ENCODE measurements around the gene EBPL.

DNA sequence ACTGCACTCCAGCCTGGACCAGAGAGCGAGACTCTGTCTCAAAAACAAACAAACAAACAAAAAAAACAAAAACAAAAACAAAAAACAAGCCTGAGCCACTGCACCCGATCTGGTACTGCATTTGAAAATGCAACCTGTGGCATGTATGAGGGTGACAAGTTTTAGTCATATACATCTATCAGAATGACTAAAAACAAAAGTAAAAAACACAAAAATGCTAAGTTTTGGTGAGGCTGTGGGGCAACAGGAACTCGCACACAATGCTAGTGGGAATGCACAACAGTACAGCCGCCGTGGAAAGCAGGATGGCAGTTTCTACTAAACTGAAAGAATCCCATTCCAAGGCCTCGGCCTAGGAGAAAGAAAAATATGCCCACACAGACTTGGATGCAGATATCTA lies 7.8 kb downstream of the EBPL start:
- TF ChIP-seq, protein P1, sequence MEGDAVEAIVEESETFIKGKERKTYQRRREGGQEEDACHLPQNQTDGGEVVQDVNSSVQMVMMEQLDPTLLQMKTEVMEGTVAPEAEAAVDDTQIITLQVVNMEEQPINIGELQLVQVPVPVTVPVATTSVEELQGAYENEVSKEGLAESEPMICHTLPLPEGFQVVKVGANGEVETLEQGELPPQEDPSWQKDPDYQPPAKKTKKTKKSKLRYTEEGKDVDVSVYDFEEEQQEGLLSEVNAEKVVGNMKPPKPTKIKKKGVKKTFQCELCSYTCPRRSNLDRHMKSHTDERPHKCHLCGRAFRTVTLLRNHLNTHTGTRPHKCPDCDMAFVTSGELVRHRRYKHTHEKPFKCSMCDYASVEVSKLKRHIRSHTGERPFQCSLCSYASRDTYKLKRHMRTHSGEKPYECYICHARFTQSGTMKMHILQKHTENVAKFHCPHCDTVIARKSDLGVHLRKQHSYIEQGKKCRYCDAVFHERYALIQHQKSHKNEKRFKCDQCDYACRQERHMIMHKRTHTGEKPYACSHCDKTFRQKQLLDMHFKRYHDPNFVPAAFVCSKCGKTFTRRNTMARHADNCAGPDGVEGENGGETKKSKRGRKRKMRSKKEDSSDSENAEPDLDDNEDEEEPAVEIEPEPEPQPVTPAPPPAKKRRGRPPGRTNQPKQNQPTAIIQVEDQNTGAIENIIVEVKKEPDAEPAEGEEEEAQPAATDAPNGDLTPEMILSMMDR (conservative IDR thresholded peaks at IDR 0.05 in 1 of 2, IDR thresholded peaks at IDR 0.05 in 1 of 2; ENCODE audit: extremely low read depth in 1 of 2, insufficient read depth in 1 of 2, low read depth in 1 of 2, low read length in 2 of 2), result no peak
- TF ChIP-seq EZH2 (IDR thresholded peaks at IDR 0.05; ENCODE audit: borderline replicate concordance, low read length), result no peak

All from mammary epithelial cell (primary cell).